K562 (cell line): ENCODE data around the gene PRKAR2B. TPM values are rescaled to one million over a fixed set of nuclear protein-coding genes. Genes with fewer than 3 reads are reported as not detected.

Experiments used
- ATAC-seq: fragments of 200-7000 bp; cut with Tn5 transposase; 3 replicates; pipeline ENCODE4 v1.9.1; 2020; ENCODE audit warnings: moderate library complexity
- BruUV-seq: library from RNA; stranded (reverse); fragments of 400-500 nt; replicated peaks from 2 replicates; lab custom pipeline; 2021; lab: Mats Ljungman, UMichigan
- CTCF ChIA-PET: fragments of 300-600 bp; formaldehyde crosslinking; extraction: SDS; loops from one replicate; lab custom pipeline; 2021; ENCODE audit warnings: low intra/inter-chr PET ratio; lab: Yijun Ruan, JAX
- POLR2A ChIA-PET: fragments of 300-600, 350-650 bp; sonication (Branson Sonifier 250); formaldehyde crosslinking; extraction: SDS; loops from one replicate; lab custom pipeline; 2021; ENCODE audit warnings: antibody characterized with exemption, inconsistent platforms; lab: Yijun Ruan, JAX
- DNase-seq, 4 experiments: peaks; one replicate each; pipeline versions ENCODE4 v3.0.0 to v3.0.0-alpha.2; 2011 to 2018; ENCODE audit warnings: low spot score in 3 of 4, mixed read lengths in 3 of 4; ENCODE audit errors: extremely low read depth in 1 of 4
- FAIRE-seq: peaks from 2 replicates; lab custom pipeline; 2011; peaks lifted over from hg19 to GRCh38; lab: Jason Lieb, UNC
- H2AFZ ChIP-seq: 2 replicates; pipeline ENCODE4 v1.6.0; 2011; ENCODE audit warnings: low read depth, low read length, control low read depth, inconsistent platforms
- H3K27ac ChIP-seq: fragments of 200-600 bp; 3 replicates; pipeline ENCODE4 v1.8.0; 2011; ENCODE audit warnings: low read depth, mild to moderate bottlenecking, control low read depth, inconsistent platforms, low read length, moderate library complexity, mixed read lengths; ENCODE audit errors: extremely low read depth
- H3K27me3 ChIP-seq, 2 experiments: fragments of 300-600 bp in 1 of 2; 2 replicates in 1 of 2; 3 replicates in 1 of 2; pipeline versions ENCODE4 v1.6.0 to v1.8.0; 2011; ENCODE audit warnings: inconsistent platforms in 2 of 2, low read length in 2 of 2, mild to moderate bottlenecking in 1 of 2, mixed read lengths in 1 of 2, moderate library complexity in 1 of 2; ENCODE audit not compliant: control insufficient read depth in 2 of 2, insufficient read depth in 2 of 2
- H3K36me3 ChIP-seq: fragments of 300-600 bp; 3 replicates; pipeline ENCODE4 v1.8.0; 2011; ENCODE audit warnings: mild to moderate bottlenecking, low read length, inconsistent platforms; ENCODE audit not compliant: control insufficient read depth, insufficient read depth
- H3K4me1 ChIP-seq, 2 experiments: fragments of 200-600 bp in 1 of 2; replicated peaks in 1 of 2; 2 replicates in 1 of 2; 3 replicates in 1 of 2; pipeline versions ENCODE4 v1.5.1 to v1.8.0; 2011; ENCODE audit warnings: inconsistent platforms in 2 of 2, low read length in 2 of 2, mild to moderate bottlenecking in 1 of 2, mixed read lengths in 1 of 2, moderate library complexity in 1 of 2; ENCODE audit not compliant: control insufficient read depth in 2 of 2, insufficient read depth in 2 of 2
- H3K4me2 ChIP-seq: 2 replicates; pipeline ENCODE4 v1.6.1; 2011; ENCODE audit warnings: low read length, control low read depth, inconsistent platforms, mixed read lengths; ENCODE audit not compliant: insufficient read depth
- H3K4me3 ChIP-seq: fragments of 200-600 bp; sonication (generic), shearing (Covaris generic); 2 replicates; pipeline ENCODE4 v1.5.1; 2016; ENCODE audit warnings: control low read depth, inconsistent platforms
- H3K79me2 ChIP-seq: fragments of 200-600 bp; 3 replicates; pipeline ENCODE4 v1.8.0; 2011; ENCODE audit warnings: low read length, inconsistent platforms; ENCODE audit not compliant: control insufficient read depth, insufficient read depth
- H3K9ac ChIP-seq, 2 experiments: 2 replicates each; pipeline versions ENCODE4 v1.6.0 to v1.6.1; 2011; ENCODE audit warnings: low read depth in 2 of 2, low read length in 2 of 2, control low read depth in 1 of 2, inconsistent platforms in 1 of 2, mild to moderate bottlenecking in 1 of 2, mixed read lengths in 1 of 2; ENCODE audit not compliant: insufficient read depth in 1 of 2
- H3K9me1 ChIP-seq: one replicate; pipeline ENCODE4 v1.6.0; 2011; ENCODE audit warnings: inconsistent platforms, mild to moderate bottlenecking, low read length, moderate library complexity; ENCODE audit not compliant: control insufficient read depth, insufficient read depth
- H3K9me3 ChIP-seq: replicated peaks from 2 replicates; pipeline ENCODE4 v1.5.1; 2011; ENCODE audit warnings: low read depth, low read length, inconsistent platforms; ENCODE audit not compliant: control insufficient read depth, insufficient read depth
- H4K20me1 ChIP-seq: replicated peaks from 2 replicates; pipeline ENCODE4 v1.6.1; 2011; ENCODE audit warnings: low read length, inconsistent platforms, mixed read lengths; ENCODE audit not compliant: control insufficient read depth, insufficient read depth
- ARNT ChIP-seq, 2 experiments: fragments of 450-650 bp; IDR thresholded peaks; 2 replicates each; pipeline ENCODE4 v1.6.1; 2016; ENCODE audit warnings: mild to moderate bottlenecking in 1 of 2
- CHD4 ChIP-seq: fragments of 200-600 bp; sonication (generic); IDR thresholded peaks from 3 replicates; pipeline ENCODE4 v1.6.1; 2012; ENCODE audit warnings: low read depth, mild to moderate bottlenecking, mixed read lengths, low read length, inconsistent platforms; ENCODE audit not compliant: insufficient read depth, insufficient replicate concordance, poor library complexity, severe bottlenecking
- ELF2 ChIP-seq: fragments of 250-450 bp; sonication (Bioruptor Pico); IDR thresholded peaks from 2 replicates; pipeline ENCODE4 v1.5.0; 2021; ENCODE audit warnings: mild to moderate bottlenecking
- ESRRA ChIP-seq: fragments of 450-650 bp; IDR thresholded peaks from 2 replicates; pipeline ENCODE4 v1.6.1; 2014; ENCODE audit warnings: low read depth, mild to moderate bottlenecking, moderate library complexity, borderline replicate concordance
- ETV1 ChIP-seq: fragments of 450-650 bp; conservative IDR thresholded peaks from 2 replicates; pipeline ENCODE4 v1.6.1; 2016; ENCODE audit warnings: missing genetic modification characterization, control low read depth, low read depth, missing compliant biosample characterization
- FOSL1 ChIP-seq: fragments of 200-800 bp; sonication (Bioruptor generic); conservative IDR thresholded peaks from 2 replicates; pipeline ENCODE4 v1.6.1; 2016; ENCODE audit warnings: missing genetic modification characterization, missing compliant biosample characterization
- FUS ChIP-seq: fragments of 200-400 bp; formaldehyde crosslinking; optimal IDR thresholded peaks from 2 replicates; pipeline ENCODE3; 2017; ENCODE audit warnings: low read depth, low read length
- HLTF ChIP-seq: fragments of 450-650 bp; IDR thresholded peaks from 2 replicates; pipeline ENCODE4 v1.6.1; 2016
- LEF1 ChIP-seq: fragments of 450-650 bp; IDR thresholded peaks from 2 replicates; pipeline ENCODE4 v1.6.1; 2016; ENCODE audit warnings: mild to moderate bottlenecking
- MAFG ChIP-seq: fragments of 450-650 bp; conservative IDR thresholded peaks from 2 replicates; pipeline ENCODE4 v1.6.1; 2016; ENCODE audit warnings: missing genetic modification characterization, missing compliant biosample characterization
- MYC ChIP-seq, 2 experiments: fragments of 250-450 bp in 1 of 2; sonication (Bioruptor Pico) in 1 of 2; IDR thresholded peaks; 2 replicates each; pipeline versions ENCODE4 v1.5.1 to v1.6.1; 2012 to 2021; ENCODE audit warnings: low read depth in 2 of 2, borderline replicate concordance in 1 of 2, improper control_type of control experiment in 1 of 2, low read length in 1 of 2, mild to moderate bottlenecking in 1 of 2, moderate library complexity in 1 of 2
- NFIC ChIP-seq: fragments of 450-650 bp; IDR thresholded peaks from 2 replicates; pipeline ENCODE4 v1.6.1; 2017; ENCODE audit warnings: mild to moderate bottlenecking, inconsistent platforms
- RBM25 ChIP-seq: fragments of 200-400 bp; formaldehyde crosslinking; IDR thresholded peaks from 2 replicates; pipeline ENCODE4 v1.6.1; 2018; ENCODE audit warnings: low read length, low read depth, moderate library complexity; ENCODE audit not compliant: severe bottlenecking
- SOX6 ChIP-seq: fragments of 450-650 bp; IDR thresholded peaks from 2 replicates; pipeline ENCODE4 v1.6.1; 2014; ENCODE audit warnings: mild to moderate bottlenecking
- TEAD2 ChIP-seq: fragments of 450-650 bp; IDR thresholded peaks from 2 replicates; pipeline ENCODE4 v1.6.1; 2016; ENCODE audit warnings: missing genetic modification characterization, control low read depth, missing compliant biosample characterization
- TRIM25 ChIP-seq: fragments of 450-650 bp; IDR thresholded peaks from 2 replicates; pipeline ENCODE4 v1.7.0; 2016; ENCODE audit warnings: borderline replicate concordance
- ZFP91 ChIP-seq: sonication (generic); formaldehyde crosslinking; IDR thresholded peaks from 2 replicates; pipeline ENCODE4 v1.8.0; 2022; ENCODE audit warnings: mild to moderate bottlenecking, missing genetic modification reagents
- ZNF766 ChIP-seq: fragments of 200-800 bp; sonication (Bioruptor generic); conservative IDR thresholded peaks from 2 replicates; pipeline ENCODE4 v1.6.1; 2016; ENCODE audit warnings: missing genetic modification characterization, missing compliant biosample characterization
- WGBS: fragments of 100-300 bp; shearing (Covaris generic); methylation state at CpG from one replicate; pipeline ENCODE4 v1.1.6; 2016; ENCODE audit warnings: low coverage, mixed read lengths; ENCODE audit not compliant: insufficient coverage; ENCODE audit errors: missing lambda C conversion rate; 5-methylcytosine and 5-hydroxymethylcytosine counted together
- in situ Hi-C: fragments of 300-500 bp; cut with MboI; formaldehyde crosslinking; loops from 4 replicates; pipeline ENCODE4 v1.15.0; 2018; ENCODE audit warnings: inconsistent platforms, mixed read lengths
- intact Hi-C: fragments of 100-400 bp; cut with micrococcal nuclease; formaldehyde crosslinking; loops from 2 replicates; pipeline ENCODE4 v1.14.2; 2022
- polyA plus RNA-seq, 8 experiments: library from polyadenylated mRNA; depleted of rRNA in 4 of 8; stranded (reverse) in 5 of 8; unstranded in 3 of 8; fragments of >200 nt; fragmentation: Nextera tagmentation in 2 of 8; fragmentation: Illumina TruSeq in 1 of 8; extraction: Ambion mirVana in 2 of 8; extraction: Trizol in 1 of 8; gene quantifications; 2 replicates each; pipeline versions ENCODE4 v1.2.1 to v1.2.3, GENCODE V29; 2011 to 2014; ENCODE audit warnings: inconsistent platforms in 1 of 8, missing spikeins in 1 of 8
- total RNA-seq, 7 experiments: library from RNA; depleted of rRNA in 6 of 7; stranded (reverse); fragments of >200 nt in 6 of 7; fragmentation: Illumina TruSeq in 2 of 7; extraction: Trizol in 2 of 7; gene quantifications; 2 replicates each; pipeline versions ENCODE4 v1.2.1 to v1.2.3, GENCODE V29; 2011 to 2021; ENCODE audit warnings: low replicate concordance in 1 of 7
- TF ChIP-seq, protein P1 (sequence below): fragments of 250-450 bp; sonication (Bioruptor Pico); IDR thresholded peaks from 2 replicates; pipeline ENCODE4 v1.8.0; 2021; ENCODE audit warnings: moderate library complexity, mild to moderate bottlenecking, inconsistent platforms

The PRKAR2B gene
- total and polyA plus RNA-seq, 9 of the 15 experiments (the other 6 are each of a cell fraction or from before 2014, with no cell fraction given) = 59.0 to 173 (median 129) TPM

- intact Hi-C loops (no loop called here), in situ Hi-C loops (no loop called here)
- 7% methylated on average over 5 of the region's 5 CpGs for WGBS
- Histone ChIP-seq H3K4me2 (peak overlapping the region; percentile 64), H3K9ac (peak overlapping the region in 1 of 2 experiments; percentile 36; a peak in 2 of 4 replicates), H4K20me1 (no peaks in the 10 kb centered on the region), H3K4me1 (peaks cover 53 to 77% of the 10 kb centered on the region in 2 experiments), H3K27ac (peak overlapping the region; percentile 45), H3K4me3 (no peak overlapping the region), H3K36me3 (no peaks in the 10 kb centered on the region), H2AFZ (peak overlapping the region; percentile 65), H3K79me2 (no peaks in the 10 kb centered on the region), H3K9me1 (no peaks in the 10 kb centered on the region), H3K27me3 (no peaks in the 10 kb centered on the region), H3K9me3 (no peaks in the 10 kb centered on the region)
- no TSS peak for BruUV-seq
- CTCF ChIA-PET = no interaction called here
- POLR2A ChIA-PET = interaction anchor here (0.6 to 2.3 kb wide), 8 partner anchors 9 to 140 kb away, joined by 3 to 14 read pairs (median 5); partner anchors contain the start of gene HBP1
- FAIRE-seq = peak; percentile 11
- peak; percentile 66 for ATAC-seq
- peak; percentile 63 to 79 (median 70) for DNase-seq
- TF ChIP-seq FOSL1 (tag) (peak; percentile 61), RBM25 (no peak), MYC (IDR thresholded peaks at IDR 0.05; ENCODE audit: low read depth, low read length) (0 out of 2 replicates have a peak, but pooled peaks have one; percentile 2), MYC (CRISPR knock-in tag; IDR thresholded peaks at IDR 0.05; ENCODE audit: borderline replicate concordance, low read depth) (no peak), NFIC (peak; percentile 66), ZFP91 (CRISPR knock-in tag) (0 out of 2 replicates have a peak, but pooled peaks have one; percentile 20), LEF1 (peak; percentile 8; the same call in 1 of the 2 replicates), TEAD2 (tag) (no peak), TRIM25 (no peak), CHD4 (no peak), ELF2 (CRISPR knock-in tag) (no peak), SOX6 (0 out of 2 replicates have a peak, but pooled peaks have one; percentile 25), ARNT (IDR thresholded peaks at IDR 0.05) (no peak), ETV1 (tag) (no peak), FUS (no peak), ZNF766 (CRISPR knock-in tag) (no peak), ESRRA (no peak), MAFG (tag) (0 out of 2 replicates have a peak, but pooled peaks have one; percentile 19), HLTF (no peak)
- TF ChIP-seq, protein P1, sequence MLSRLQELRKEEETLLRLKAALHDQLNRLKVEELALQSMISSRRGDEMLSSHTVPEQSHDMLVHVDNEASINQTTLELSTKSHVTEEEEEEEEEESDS = no peak
Observed at GRCh38 chr7:107029061-107029763, 15.3 kb upstream of the PRKAR2B start.
